Activated CD8-positive, alpha-beta memory T cell treated with anti-CD3 and anti-CD28 coated beads for 24 hours (primary cell): Measurements from ENCODE around the gene GPC3.

Source experiments
- DNase-seq: peaks from one replicate; pipeline ENCODE4 v3.0.0-alpha.2; 2020

GPC3 gene

GRCh38 chrX:133880032-133880443, 105.4 kb downstream of the GPC3 start:
- DNase-seq, result no peak

GRCh38 chrX:133878710-133879109, 106.7 kb downstream of the GPC3 start:
- no peak for DNase-seq

- no peak for DNase-seq
Measured at GRCh38 chrX:133876646-133877045, 108.7 kb downstream of the GPC3 start.

GRCh38 chrX:133869270-133869669, 116.1 kb downstream of the GPC3 start:
- DNase-seq, result no peak

GRCh38 chrX:133868682-133869081, 116.7 kb downstream of the GPC3 start:
- no peak for DNase-seq

- no peak for DNase-seq
Measured at GRCh38 chrX:133868250-133868649, 117.1 kb downstream of the GPC3 start.

- DNase-seq, result no peak
Measured at GRCh38 chrX:133865761-133866471, 119.5 kb downstream of the GPC3 start.

- no peak for DNase-seq
Measured at GRCh38 chrX:133864236-133864635, 121.2 kb downstream of the GPC3 start.

GRCh38 chrX:133859860-133860259, 125.5 kb downstream of the GPC3 start:
- DNase-seq, result no peak

DNA sequence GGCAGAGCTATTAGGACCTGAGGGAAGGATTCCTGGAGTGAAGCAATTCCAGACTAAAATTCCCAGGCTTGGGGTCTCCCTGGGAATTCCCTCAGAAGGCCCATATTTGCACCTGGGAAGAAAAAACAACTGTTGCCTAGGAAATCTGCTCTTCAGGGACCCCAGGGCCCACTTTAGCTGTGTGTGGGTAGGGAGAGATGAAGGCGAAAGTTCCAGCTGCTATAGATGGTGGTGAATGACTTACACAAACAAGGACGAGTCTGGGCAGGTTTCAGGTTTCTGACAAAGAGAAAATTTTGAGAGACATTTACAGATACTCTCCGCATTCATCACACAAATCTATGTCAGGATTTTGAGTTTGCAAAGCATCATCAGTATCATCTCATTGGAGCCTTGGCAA, 126.1 kb downstream of the GPC3 start:
- no peak for DNase-seq

DNA sequence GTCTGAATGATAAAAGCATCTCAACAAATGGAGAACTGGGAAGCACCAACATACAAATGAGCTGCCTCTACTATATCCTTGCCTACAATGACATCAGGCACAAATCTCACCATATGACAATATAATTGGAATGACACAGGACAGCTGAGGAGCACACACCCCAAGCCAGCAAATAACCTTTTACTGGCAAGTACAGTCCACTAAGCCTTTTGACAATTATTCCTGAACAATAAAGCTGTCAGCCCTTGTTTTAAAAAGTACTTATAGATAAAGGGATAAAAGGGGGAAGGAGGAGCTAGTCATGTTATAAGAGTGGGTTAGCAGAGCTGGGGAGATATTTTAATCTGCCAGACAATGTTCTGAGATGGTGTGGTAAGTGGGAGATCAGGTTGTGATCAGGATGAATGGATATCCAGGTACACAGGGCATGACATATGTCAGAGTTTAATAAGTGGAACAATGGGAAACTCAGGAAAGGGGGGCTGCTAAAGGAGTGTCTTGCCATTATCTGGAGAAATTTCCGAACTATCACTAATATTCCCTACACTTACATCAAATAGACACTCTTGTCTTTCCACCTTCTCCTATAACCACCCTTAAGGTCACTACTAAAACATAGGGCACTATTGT, 127.6 kb downstream of the GPC3 start:
- no peak for DNase-seq

GRCh38 chrX:133856819-133857218, 128.6 kb downstream of the GPC3 start:
- DNase-seq, result no peak

- DNase-seq, result no peak
Measured at GRCh38 chrX:133854290-133854689, 131.1 kb downstream of the GPC3 start.

DNA sequence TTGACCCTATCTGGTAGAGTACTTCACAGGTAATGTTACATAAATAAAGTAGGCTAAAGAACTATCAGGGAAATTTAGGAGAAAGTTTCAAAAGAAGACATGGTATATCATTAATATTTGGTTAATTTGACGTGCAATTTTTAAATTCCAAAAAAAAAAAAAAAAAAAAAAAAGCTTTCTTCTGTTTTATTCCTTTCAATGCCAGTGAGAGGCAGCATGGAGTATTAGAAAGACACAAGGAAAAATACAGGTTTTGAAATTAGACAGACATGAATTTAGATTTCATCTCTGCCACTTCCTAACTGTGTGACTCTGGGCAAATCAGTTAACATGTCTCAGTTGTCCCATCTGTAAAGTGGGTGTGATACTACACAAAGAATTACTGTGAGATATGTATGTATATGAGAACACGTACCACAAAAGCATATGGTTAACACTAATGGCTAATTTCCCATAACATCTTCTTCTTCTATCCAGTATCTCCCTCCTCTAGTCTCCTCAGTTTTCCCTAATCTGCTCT, 132.5 kb downstream of the GPC3 start:
- DNase-seq, result no peak

GRCh38 chrX:133852401-133852800, 133.0 kb downstream of the GPC3 start:
- no peak for DNase-seq

DNA sequence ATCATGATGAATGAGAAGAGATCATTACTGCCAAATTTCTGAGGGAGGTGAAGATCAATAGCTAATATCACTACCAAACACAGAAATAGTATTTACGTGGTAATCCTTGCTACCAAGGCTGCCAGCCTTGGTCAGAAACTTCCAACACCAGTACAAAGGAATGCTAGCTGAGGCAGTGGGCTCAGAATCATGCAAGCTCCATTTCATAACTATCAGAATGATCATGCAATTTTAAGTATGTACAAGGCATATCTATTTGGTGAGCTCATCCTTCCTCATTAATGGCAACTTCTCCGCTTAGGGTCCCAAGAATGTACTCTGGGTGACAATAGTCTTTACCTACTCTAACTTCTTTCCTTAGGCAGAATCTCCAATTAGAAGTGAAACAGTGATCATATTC, 135.0 kb downstream of the GPC3 start:
- DNase-seq, result no peak

DNA sequence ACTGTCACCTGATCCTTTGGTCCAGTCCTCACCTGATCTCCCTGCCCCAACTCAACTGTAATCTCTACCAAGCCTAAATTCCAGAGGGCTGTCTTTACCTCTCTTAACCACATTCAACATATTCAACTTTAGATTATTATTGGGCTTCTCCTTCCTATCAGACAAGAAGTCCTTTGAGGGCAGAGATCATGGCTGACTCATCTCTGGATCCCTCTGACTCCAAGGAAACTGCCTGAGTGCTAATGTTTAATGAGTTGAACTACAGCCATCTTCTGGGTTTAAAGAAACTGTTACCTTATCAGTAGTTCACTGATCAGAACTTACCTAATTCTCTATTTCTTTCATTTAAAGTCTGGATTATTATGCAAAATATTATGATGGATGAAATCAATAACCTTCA, 135.7 kb downstream of the GPC3 start:
- DNase-seq, result no peak

GRCh38 chrX:133847340-133847994, 137.9 kb downstream of the GPC3 start:
- no peak for DNase-seq

GRCh38 chrX:133846311-133846710, 139.1 kb downstream of the GPC3 start:
- DNase-seq, result no peak

DNA sequence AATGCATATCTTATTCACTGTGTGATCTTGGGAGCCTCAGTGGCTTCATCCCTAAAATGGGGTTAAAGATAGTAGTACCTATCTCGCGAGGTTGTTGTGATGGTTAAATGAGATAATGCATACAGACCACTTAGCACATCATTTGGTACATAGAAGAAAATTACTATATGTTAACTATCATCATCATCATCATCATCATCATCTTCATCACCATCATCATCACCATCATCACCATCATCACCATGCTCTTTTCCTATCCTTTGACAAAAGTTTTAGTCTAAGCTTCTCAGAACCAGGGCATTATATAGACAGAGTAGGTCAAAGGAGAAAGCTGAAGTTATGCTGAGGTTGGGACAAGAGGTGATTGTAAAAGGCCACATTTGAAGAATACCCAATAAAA, 145.0 kb downstream of the GPC3 start:
- no peak for DNase-seq

GRCh38 chrX:133838761-133839676, 146.4 kb downstream of the GPC3 start:
- no peak for DNase-seq

- DNase-seq, result no peak
Measured at GRCh38 chrX:133837091-133837490, 148.3 kb downstream of the GPC3 start.

GRCh38 chrX:133836561-133836960, 148.8 kb downstream of the GPC3 start:
- no peak for DNase-seq
